ENCODE results near the gene RXRA.

DNA sequence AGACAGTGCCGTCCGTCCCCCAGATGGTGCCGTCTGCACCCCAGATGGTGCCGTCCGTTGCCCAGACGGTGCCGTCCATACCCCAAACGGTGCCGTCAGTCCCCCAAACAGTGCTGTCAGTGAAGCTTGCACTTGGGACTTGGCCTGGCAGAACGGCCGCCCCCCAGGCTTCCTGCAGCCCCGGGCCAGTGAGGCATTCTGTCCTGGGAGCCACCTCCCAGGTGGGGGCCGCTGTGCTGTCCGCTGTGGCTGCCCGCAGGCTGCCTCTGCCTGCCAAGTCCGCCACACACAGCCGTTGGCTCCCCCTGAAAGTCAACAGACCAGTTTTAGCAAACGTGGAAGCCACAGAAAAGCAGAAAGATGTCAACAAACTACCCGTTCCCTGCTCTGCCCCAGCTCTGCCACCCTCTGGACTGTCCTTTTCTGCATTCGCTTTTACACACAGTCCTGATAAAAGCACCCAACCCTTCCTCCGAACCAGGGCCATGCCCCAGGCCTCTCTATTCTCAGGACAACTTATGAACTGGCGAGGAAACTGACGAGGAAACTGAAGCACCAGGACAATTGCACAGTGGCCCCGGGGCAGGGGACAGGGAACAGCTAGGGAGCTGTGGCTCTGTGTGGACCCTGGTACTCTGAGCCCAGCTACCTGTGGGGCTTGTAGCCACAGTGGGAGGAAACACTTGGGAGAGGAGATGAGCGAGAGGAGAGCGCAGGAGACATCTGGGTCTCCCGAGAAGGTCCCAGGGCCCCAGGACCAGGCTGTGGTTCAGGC lies 39.6 kb upstream of the RXRA start:
- TF ChIP-seq, protein P1, sequence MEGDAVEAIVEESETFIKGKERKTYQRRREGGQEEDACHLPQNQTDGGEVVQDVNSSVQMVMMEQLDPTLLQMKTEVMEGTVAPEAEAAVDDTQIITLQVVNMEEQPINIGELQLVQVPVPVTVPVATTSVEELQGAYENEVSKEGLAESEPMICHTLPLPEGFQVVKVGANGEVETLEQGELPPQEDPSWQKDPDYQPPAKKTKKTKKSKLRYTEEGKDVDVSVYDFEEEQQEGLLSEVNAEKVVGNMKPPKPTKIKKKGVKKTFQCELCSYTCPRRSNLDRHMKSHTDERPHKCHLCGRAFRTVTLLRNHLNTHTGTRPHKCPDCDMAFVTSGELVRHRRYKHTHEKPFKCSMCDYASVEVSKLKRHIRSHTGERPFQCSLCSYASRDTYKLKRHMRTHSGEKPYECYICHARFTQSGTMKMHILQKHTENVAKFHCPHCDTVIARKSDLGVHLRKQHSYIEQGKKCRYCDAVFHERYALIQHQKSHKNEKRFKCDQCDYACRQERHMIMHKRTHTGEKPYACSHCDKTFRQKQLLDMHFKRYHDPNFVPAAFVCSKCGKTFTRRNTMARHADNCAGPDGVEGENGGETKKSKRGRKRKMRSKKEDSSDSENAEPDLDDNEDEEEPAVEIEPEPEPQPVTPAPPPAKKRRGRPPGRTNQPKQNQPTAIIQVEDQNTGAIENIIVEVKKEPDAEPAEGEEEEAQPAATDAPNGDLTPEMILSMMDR (IDR thresholded peaks at IDR 0.05), result no peak
- TF ChIP-seq EZH2 (IDR thresholded peaks at IDR 0.05; ENCODE audit: borderline replicate concordance, insufficient read depth, low read depth, low read length, poor library complexity, severe bottlenecking), result no peak
